Measurements from ENCODE around the gene BANK1.

GRCh38 chr4:101948055-101948454 is 157.5 kb downstream of the BANK1 start:
- TF ChIP-seq CTCF (conservative IDR thresholded peaks at IDR 0.05) (no peak), EZH2 (IDR thresholded peaks at IDR 0.05; ENCODE audit: low read depth) (no peak)

Data from PC-9 (cell line).